A673 (cell line): ENCODE data around the gene OR4X2.

Experiments used
- EZH2 ChIP-seq: fragments of 200-600 bp; sonication (generic); IDR thresholded peaks from 2 replicates; pipeline ENCODE4 v1.6.1; 2017; ENCODE audit warnings: borderline replicate concordance, low read depth, mild to moderate bottlenecking, mixed read lengths, antibody characterized with exemption, low read length; ENCODE audit not compliant: poor library complexity, severe bottlenecking
- TF ChIP-seq, protein P1 (sequence below): fragments of 300-800, 200-600 bp; sonication (generic); conservative IDR thresholded peaks from 2 replicates; pipeline ENCODE4 v1.5.1; 2017; ENCODE audit warnings: low read depth, mild to moderate bottlenecking, antibody characterized with exemption, low read length, moderate library complexity, mixed read lengths

DNA sequence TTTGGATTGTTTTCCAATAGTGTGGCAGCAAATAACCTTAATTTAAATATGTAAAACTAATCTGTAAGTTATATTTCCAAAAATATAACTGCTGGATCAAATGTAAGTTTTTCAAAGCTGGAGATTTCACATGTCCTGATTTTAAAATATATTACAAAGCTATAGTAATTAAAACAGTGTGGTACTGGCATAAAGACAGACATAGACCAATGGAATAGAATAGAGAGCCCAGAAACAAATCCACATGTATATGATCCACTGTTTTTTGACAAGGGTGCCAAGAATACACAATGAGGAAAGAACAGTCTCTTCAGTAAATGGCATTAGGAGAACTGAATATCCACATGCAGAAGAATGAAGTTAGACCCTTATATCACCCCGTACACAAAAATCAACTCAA is 4.0 kb downstream of the OR4X2 start:
- TF ChIP-seq EZH2, result no peak
- TF ChIP-seq, protein P1, sequence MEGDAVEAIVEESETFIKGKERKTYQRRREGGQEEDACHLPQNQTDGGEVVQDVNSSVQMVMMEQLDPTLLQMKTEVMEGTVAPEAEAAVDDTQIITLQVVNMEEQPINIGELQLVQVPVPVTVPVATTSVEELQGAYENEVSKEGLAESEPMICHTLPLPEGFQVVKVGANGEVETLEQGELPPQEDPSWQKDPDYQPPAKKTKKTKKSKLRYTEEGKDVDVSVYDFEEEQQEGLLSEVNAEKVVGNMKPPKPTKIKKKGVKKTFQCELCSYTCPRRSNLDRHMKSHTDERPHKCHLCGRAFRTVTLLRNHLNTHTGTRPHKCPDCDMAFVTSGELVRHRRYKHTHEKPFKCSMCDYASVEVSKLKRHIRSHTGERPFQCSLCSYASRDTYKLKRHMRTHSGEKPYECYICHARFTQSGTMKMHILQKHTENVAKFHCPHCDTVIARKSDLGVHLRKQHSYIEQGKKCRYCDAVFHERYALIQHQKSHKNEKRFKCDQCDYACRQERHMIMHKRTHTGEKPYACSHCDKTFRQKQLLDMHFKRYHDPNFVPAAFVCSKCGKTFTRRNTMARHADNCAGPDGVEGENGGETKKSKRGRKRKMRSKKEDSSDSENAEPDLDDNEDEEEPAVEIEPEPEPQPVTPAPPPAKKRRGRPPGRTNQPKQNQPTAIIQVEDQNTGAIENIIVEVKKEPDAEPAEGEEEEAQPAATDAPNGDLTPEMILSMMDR, result no peak
